Thyroid gland (tissue), 4 donors: ENCODE measurements around the gene VPS26C.
"Not testable (repeated sequence)": the region's sequence is repeated elsewhere in the genome, so short reads cannot be mapped to it uniquely, and the experiment has no call there.

ENCODE experiments used
- CTCF ChIP-seq, 6 experiments: fragments of 200-600 bp in 3 of 6; fragments of 450-650 bp in 3 of 6; sonication (generic) in 3 of 6; IDR thresholded peaks; one replicate each; pipeline ENCODE4 v1.5.1; 2016 to 2019; ENCODE audit warnings: antibody characterized with exemption in 6 of 6, mild to moderate bottlenecking in 2 of 6, inconsistent platforms in 1 of 6, moderate library complexity in 1 of 6
- POLR2A ChIP-seq, 2 donors: fragments of 450-650 bp; IDR thresholded peaks; one replicate each; pipeline ENCODE4 v1.6.1; 2017; ENCODE audit warnings: antibody characterized with exemption in 2 of 2, mild to moderate bottlenecking in 2 of 2, moderate library complexity in 1 of 2

DNA sequence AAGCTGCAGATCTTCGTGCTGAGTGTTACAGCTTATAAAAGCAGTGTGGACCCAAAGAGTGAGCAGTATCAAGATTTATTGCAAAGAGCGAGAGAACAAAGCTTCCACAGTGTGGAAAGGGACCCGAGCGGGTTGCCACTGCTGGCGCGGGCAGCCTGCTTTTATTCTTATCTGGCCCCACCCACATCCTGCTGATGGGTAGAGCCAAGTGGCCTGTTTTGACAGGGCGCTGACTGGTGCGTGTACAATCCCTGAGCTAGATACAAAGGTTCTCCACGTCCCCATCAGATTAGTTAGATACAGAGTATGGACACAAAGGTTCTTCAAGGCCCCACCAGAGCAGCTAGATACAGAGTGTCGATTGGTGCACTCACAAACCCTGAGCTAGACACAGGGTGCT, 15.5 kb upstream of the VPS26C start:
- not testable (repeated sequence) for TF ChIP-seq POLR2A, CTCF (IDR thresholded peaks at IDR 0.05)
